ENCODE measurements around the gene COL8A1. TPM values are rescaled to one million over a fixed set of nuclear protein-coding genes. Genes with fewer than 3 reads are reported as not detected.

The COL8A1 gene
- total RNA-seq, 1 donor from 2014 or later = not detected

- H3K4me3 Mint-ChIP-seq (ENCODE audit: low read depth) = no peak overlapping the region
- H3K27ac Mint-ChIP-seq = no peak overlapping the region
- no peaks in the 10 kb centered on the region for H3K36me3 Mint-ChIP-seq (ENCODE audit: insufficient read depth)
- no peaks in the 10 kb centered on the region for H3K9me3 Mint-ChIP-seq (ENCODE audit: low read depth)
- H3K4me1 Mint-ChIP-seq (ENCODE audit: low read depth) = peaks cover 9% of the 10 kb centered on the region
- DNase-seq (ENCODE audit: low spot score, unreplicated experiment) = no peak
- peaks cover 71% of the 10 kb centered on the region for H3K27me3 Mint-ChIP-seq
- TF ChIP-seq CTCF (IDR thresholded peaks at IDR 0.05; ENCODE audit: unreplicated experiment) = no peak
Observed at GRCh38 chr3:99640214-99640851, 1.9 kb downstream of the COL8A1 start.

GRCh38 chr3:99641480-99641879 lies 3.1 kb downstream of the COL8A1 start:
- H3K9me3 Mint-ChIP-seq (ENCODE audit: low read depth) = no peaks in the 10 kb centered on the region
- no peak overlapping the region for H3K27ac Mint-ChIP-seq
- no peak overlapping the region for H3K4me3 Mint-ChIP-seq (ENCODE audit: low read depth)
- H3K27me3 Mint-ChIP-seq = peaks cover 62% of the 10 kb centered on the region
- H3K4me1 Mint-ChIP-seq (ENCODE audit: low read depth) = peaks cover 9% of the 10 kb centered on the region
- no peaks in the 10 kb centered on the region for H3K36me3 Mint-ChIP-seq (ENCODE audit: insufficient read depth)
- TF ChIP-seq CTCF (IDR thresholded peaks at IDR 0.05; ENCODE audit: unreplicated experiment) = no peak
- no peak for DNase-seq (ENCODE audit: low spot score, unreplicated experiment)

GRCh38 chr3:99641982-99642381 lies 3.6 kb downstream of the COL8A1 start:
- no peaks in the 10 kb centered on the region for H3K9me3 Mint-ChIP-seq (ENCODE audit: low read depth)
- no peak overlapping the region for H3K27ac Mint-ChIP-seq
- DNase-seq (ENCODE audit: low spot score, unreplicated experiment) = no peak
- no peak overlapping the region for H3K4me3 Mint-ChIP-seq (ENCODE audit: low read depth)
- H3K36me3 Mint-ChIP-seq (ENCODE audit: insufficient read depth) = no peaks in the 10 kb centered on the region
- peaks cover 57% of the 10 kb centered on the region for H3K27me3 Mint-ChIP-seq
- peaks cover 9% of the 10 kb centered on the region for H3K4me1 Mint-ChIP-seq (ENCODE audit: low read depth)
- no peak for TF ChIP-seq CTCF (IDR thresholded peaks at IDR 0.05; ENCODE audit: unreplicated experiment)

GRCh38 chr3:99644017-99644416 lies 5.6 kb downstream of the COL8A1 start:
- no peak for DNase-seq (ENCODE audit: low spot score, unreplicated experiment)
- Mint-ChIP-seq H3K9me3 (ENCODE audit: low read depth) (no peaks in the 10 kb centered on the region), H3K36me3 (ENCODE audit: insufficient read depth) (no peaks in the 10 kb centered on the region), H3K27ac (no peak overlapping the region), H3K27me3 (peaks cover 37% of the 10 kb centered on the region), H3K4me3 (ENCODE audit: low read depth) (no peak overlapping the region), H3K4me1 (ENCODE audit: low read depth) (peaks cover 6% of the 10 kb centered on the region)
- no peak for TF ChIP-seq CTCF (IDR thresholded peaks at IDR 0.05; ENCODE audit: unreplicated experiment)

- TF ChIP-seq CTCF (IDR thresholded peaks at IDR 0.05; ENCODE audit: unreplicated experiment) = no peak
- Mint-ChIP-seq H3K27me3 (peaks cover 33% of the 10 kb centered on the region), H3K9me3 (ENCODE audit: low read depth) (no peaks in the 10 kb centered on the region), H3K4me3 (ENCODE audit: low read depth) (no peak overlapping the region), H3K36me3 (ENCODE audit: insufficient read depth) (no peaks in the 10 kb centered on the region), H3K4me1 (ENCODE audit: low read depth) (peaks cover 6% of the 10 kb centered on the region), H3K27ac (no peak overlapping the region)
- DNase-seq (ENCODE audit: low spot score, unreplicated experiment) = no peak
Observed at GRCh38 chr3:99644746-99645145, 6.4 kb downstream of the COL8A1 start.
